ENCODE data around the gene EIF4G3. TPM values are rescaled to one million over a fixed set of nuclear protein-coding genes. Genes with fewer than 3 reads are reported as not detected.

The EIF4G3 gene
- total and polyA plus RNA-seq, 12 donors = 13.3 to 50.2 (median 36.1) TPM

- peaks cover 2 to 26% (median 18%) of the 10 kb centered on the region in 9 donors for H3K4me1 ChIP-seq
- H3K36me3 ChIP-seq = no peaks in the 10 kb centered on the region
- intact Hi-C loops (cut with DNase I) = no loop called here
- no peak for TF ChIP-seq CTCF (IDR thresholded peaks at IDR 0.05)
- H3K27me3 ChIP-seq = no peaks in the 10 kb centered on the region
- ATAC-seq (peak; percentile 92 to 100 (median 98)), DNase-seq (peak in 1 of 2 donors; percentile 72)
- H3K4me3 ChIP-seq = peak overlapping the region in 6 of 10 donors; percentile 3 to 33 (median 26)
- peak overlapping the region; percentile 33 to 92 (median 80) for H3K27ac ChIP-seq
- 27 to 34% methylated on average over 6 of the region's 6 CpGs for WGBS, 2 donors
- H3K9me3 ChIP-seq = no peaks in the 10 kb centered on the region
These were observed 154.2 kb downstream of the EIF4G3 start for GRCh38 chr1:21022279-21023040.

GRCh38 chr1:21021311-21021710 is 155.4 kb downstream of the EIF4G3 start:
- DNase-seq (no peak), ATAC-seq (no peak)
- TF ChIP-seq CTCF (IDR thresholded peaks at IDR 0.05) = no peak
- 93 to 95% methylated on average over 4 of the region's 4 CpGs for WGBS, 2 donors
- peak overlapping the region in 8 of 10 donors; percentile 56 to 92 (median 82) for H3K27ac ChIP-seq
- intact Hi-C loops (cut with DNase I) = no loop called here
- peaks cover 2 to 25% (median 18%) of the 10 kb centered on the region in 9 donors for H3K4me1 ChIP-seq
- H3K4me3 ChIP-seq = no peak overlapping the region
- no peaks in the 10 kb centered on the region for H3K9me3 ChIP-seq
- H3K36me3 ChIP-seq = no peaks in the 10 kb centered on the region
- H3K27me3 ChIP-seq = no peaks in the 10 kb centered on the region

GRCh38 chr1:21020151-21020550 is 156.5 kb downstream of the EIF4G3 start:
- 97% methylated on average over 3 of the region's 3 CpGs for WGBS, 2 donors
- H3K27ac ChIP-seq = no peak overlapping the region
- ATAC-seq (no peak), DNase-seq (no peak)
- H3K9me3 ChIP-seq = no peaks in the 10 kb centered on the region
- peaks cover 2 to 25% (median 18%) of the 10 kb centered on the region in 9 donors for H3K4me1 ChIP-seq
- intact Hi-C loops (cut with DNase I) = no loop called here
- H3K27me3 ChIP-seq = no peaks in the 10 kb centered on the region
- no peaks in the 10 kb centered on the region for H3K36me3 ChIP-seq
- H3K4me3 ChIP-seq = no peak overlapping the region
- no peak for TF ChIP-seq CTCF (IDR thresholded peaks at IDR 0.05)

GRCh38 chr1:21018673-21019072 is 158.0 kb downstream of the EIF4G3 start:
- no peak overlapping the region for H3K27ac ChIP-seq
- no peak for ATAC-seq
- intact Hi-C loops (cut with DNase I) = no loop called here

More at GRCh38 chr1:21018673-21019072, 158.0 kb downstream of the EIF4G3 start:
- no peaks in the 10 kb centered on the region for H3K36me3 ChIP-seq
- H3K27me3 ChIP-seq = no peaks in the 10 kb centered on the region
- no peak for DNase-seq
- peaks cover 2 to 25% (median 18%) of the 10 kb centered on the region in 9 donors for H3K4me1 ChIP-seq
- TF ChIP-seq CTCF (IDR thresholded peaks at IDR 0.05) = no peak
- H3K9me3 ChIP-seq = no peaks in the 10 kb centered on the region
- H3K4me3 ChIP-seq = no peak overlapping the region
